HL-60/S4 treated with phorbol 12-myristate 13-acetate at 8.2 ng/mL for 4 days and 3 days (cell line): ENCODE results near the gene RASSF6.
"Not testable (repeated sequence)": the region's sequence is repeated elsewhere in the genome, so short reads cannot be mapped to it uniquely, and the experiment has no call there.

Experiments
- in situ Hi-C: fragments of 300-500 bp; cut with MboI; formaldehyde crosslinking; loops from 2 replicates; pipeline ENCODE4 v1.15.0; 2022; ENCODE audit warnings: low sequenced_read_pairs

The RASSF6 gene

GRCh38 chr4:73620115-73620792, at the start of gene RASSF6:
TSS of gene RASSF6 (minus strand) at chr4:73620436. CDS start at chr4:73611795, 8,641 bp downstream.
- in situ Hi-C loops, result no loop called here

GRCh38 chr4:73669410-73670183, 49.4 kb upstream of the RASSF6 start:
- in situ Hi-C loops, result loop anchor here (25.0 kb wide), 1 partner anchor 443 kb away; no protein-coding TSS in a partner anchor

- in situ Hi-C loops, result loop anchor here (25.0 kb wide), 1 partner anchor 444 kb away; no protein-coding TSS in a partner anchor
Observed at GRCh38 chr4:73668782-73669201, 48.6 kb upstream of the RASSF6 start.

GRCh38 chr4:73665924-73666323, 45.7 kb upstream of the RASSF6 start:
- in situ Hi-C loops, result loop anchor here (25.0 kb wide), 1 partner anchor 446 kb away; no protein-coding TSS in a partner anchor

- in situ Hi-C loops, result loop anchor here (25.0 kb wide), 1 partner anchor 448 kb away; no protein-coding TSS in a partner anchor
Observed at GRCh38 chr4:73664470-73664869, 44.2 kb upstream of the RASSF6 start.

GRCh38 chr4:73663576-73663975, 43.3 kb upstream of the RASSF6 start:
- in situ Hi-C loops, result loop anchor here (25.0 kb wide), 1 partner anchor 449 kb away; no protein-coding TSS in a partner anchor

GRCh38 chr4:73662709-73663546, 42.7 kb upstream of the RASSF6 start:
- in situ Hi-C loops, result loop anchor here (25.0 kb wide), 1 partner anchor 449 kb away; no protein-coding TSS in a partner anchor

GRCh38 chr4:73661646-73662119, 41.4 kb upstream of the RASSF6 start:
- in situ Hi-C loops, result loop anchor here (25.0 kb wide), 1 partner anchor 451 kb away; no protein-coding TSS in a partner anchor

- in situ Hi-C loops, result loop anchor here (25.0 kb wide), 1 partner anchor 451 kb away; no protein-coding TSS in a partner anchor
Observed at GRCh38 chr4:73660808-73661207, 40.6 kb upstream of the RASSF6 start.

GRCh38 chr4:73653695-73654106, 33.5 kb upstream of the RASSF6 start:
- in situ Hi-C loops, result loop anchor here (25.0 kb wide), 1 partner anchor 459 kb away; no protein-coding TSS in a partner anchor

GRCh38 chr4:73650250-73650649, 30.0 kb upstream of the RASSF6 start:
- in situ Hi-C loops, result loop anchor here (25.0 kb wide), 1 partner anchor 462 kb away; no protein-coding TSS in a partner anchor

GRCh38 chr4:73648478-73648877, 28.2 kb upstream of the RASSF6 start:
- in situ Hi-C loops, result no loop called here

GRCh38 chr4:73646117-73646516, 25.9 kb upstream of the RASSF6 start:
- in situ Hi-C loops, result no loop called here

GRCh38 chr4:73631565-73632226, 11.5 kb upstream of the RASSF6 start:
- in situ Hi-C loops, result no loop called here

GRCh38 chr4:73628834-73629233, 8.6 kb upstream of the RASSF6 start:
- in situ Hi-C loops, result not testable (repeated sequence)

- in situ Hi-C loops, result no loop called here
Observed at GRCh38 chr4:73621357-73621756, 1.1 kb upstream of the RASSF6 start.

GRCh38 chr4:73619346-73619745, 890 bp downstream of the RASSF6 start:
- in situ Hi-C loops, result no loop called here

- in situ Hi-C loops, result no loop called here
Observed at GRCh38 chr4:73617256-73617655, 3.0 kb downstream of the RASSF6 start.

GRCh38 chr4:73615613-73616012, 4.6 kb downstream of the RASSF6 start:
- in situ Hi-C loops, result no loop called here

GRCh38 chr4:73614311-73614867, 5.8 kb downstream of the RASSF6 start:
- in situ Hi-C loops, result no loop called here
